ENCODE results near the gene CAP2.
"Not testable (repeated sequence)": the region's sequence is repeated elsewhere in the genome, so short reads cannot be mapped to it uniquely, and the experiment has no call there.

CAP2 gene

GRCh38 chr6:17397764-17398194, 4.4 kb downstream of the CAP2 start:
- DNase-seq: peak; percentile 76

- not testable (repeated sequence) for DNase-seq
These were observed 12.0 kb downstream of the CAP2 start for GRCh38 chr6:17405181-17405943.

- no peak for DNase-seq
These were observed 12.5 kb downstream of the CAP2 start for GRCh38 chr6:17405944-17406245.

- DNase-seq: no peak
These were observed 14.7 kb downstream of the CAP2 start for GRCh38 chr6:17408081-17408480.

GRCh38 chr6:17410281-17410680, 16.9 kb downstream of the CAP2 start:
- DNase-seq: no peak

- peak; percentile 87 for DNase-seq
These were observed 19.9 kb downstream of the CAP2 start for GRCh38 chr6:17413313-17413750.

- not testable (repeated sequence) for DNase-seq
These were observed 21.0 kb downstream of the CAP2 start for GRCh38 chr6:17414395-17414794.

GRCh38 chr6:17415321-17415720, 21.9 kb downstream of the CAP2 start:
- no peak for DNase-seq

GRCh38 chr6:17416806-17417205, 23.4 kb downstream of the CAP2 start:
- peak; percentile 64 for DNase-seq

GRCh38 chr6:17417817-17418216, 24.4 kb downstream of the CAP2 start:
- DNase-seq: peak; percentile 100

- peak; percentile 89 for DNase-seq
These were observed 25.1 kb downstream of the CAP2 start for GRCh38 chr6:17418281-17419188.

GRCh38 chr6:17419189-17419575, 25.8 kb downstream of the CAP2 start:
- DNase-seq: no peak

GRCh38 chr6:17420368-17420767, 27.0 kb downstream of the CAP2 start:
- no peak for DNase-seq

GRCh38 chr6:17421406-17421805, 28.0 kb downstream of the CAP2 start:
- DNase-seq: no peak

GRCh38 chr6:17423026-17423425, 29.6 kb downstream of the CAP2 start:
- peak; percentile 43 for DNase-seq

- no peak for DNase-seq
These were observed 33.7 kb downstream of the CAP2 start for GRCh38 chr6:17427062-17427461.

GRCh38 chr6:17427617-17428016, 34.2 kb downstream of the CAP2 start:
- DNase-seq: no peak

- DNase-seq: not testable (repeated sequence)
These were observed 35.3 kb downstream of the CAP2 start for GRCh38 chr6:17428595-17429120.

GRCh38 chr6:17429383-17430061, 36.1 kb downstream of the CAP2 start:
- DNase-seq: peak; percentile 30

- peak; percentile 58 for DNase-seq
These were observed 38.2 kb downstream of the CAP2 start for GRCh38 chr6:17431581-17431980.

- peak; percentile 28 for DNase-seq
These were observed 39.0 kb downstream of the CAP2 start for GRCh38 chr6:17432356-17432755.

- DNase-seq: no peak
These were observed 46.0 kb downstream of the CAP2 start for GRCh38 chr6:17439243-17439993.

Measured in fibroblast of skin of back (primary cell).